Raji (cell line): ENCODE results near the gene NLGN1.

ENCODE experiments used
- POLR2A ChIP-seq: IDR thresholded peaks from 2 replicates; pipeline ENCODE4 v1.6.1; 2011; ENCODE audit warnings: low read depth, low read length, control low read depth; ENCODE audit not compliant: insufficient read depth

Gene NLGN1

GRCh38 chr3:173703771-173704170, 306.2 kb downstream of the NLGN1 start:
- TF ChIP-seq POLR2A: no peak

- no peak for TF ChIP-seq POLR2A
Observed at GRCh38 chr3:173706630-173707029, 309.1 kb downstream of the NLGN1 start.

GRCh38 chr3:173708191-173708590, 310.6 kb downstream of the NLGN1 start:
- TF ChIP-seq POLR2A: no peak

- no peak for TF ChIP-seq POLR2A
Observed at GRCh38 chr3:173709026-173709425, 311.5 kb downstream of the NLGN1 start.

GRCh38 chr3:173711619-173712018, 314.1 kb downstream of the NLGN1 start:
- TF ChIP-seq POLR2A: no peak

GRCh38 chr3:173719585-173719984, 322.0 kb downstream of the NLGN1 start:
- TF ChIP-seq POLR2A: no peak

- no peak for TF ChIP-seq POLR2A
Observed at GRCh38 chr3:173725507-173725906, 328.0 kb downstream of the NLGN1 start.

GRCh38 chr3:173730391-173730790, 332.8 kb downstream of the NLGN1 start:
- no peak for TF ChIP-seq POLR2A

GRCh38 chr3:173732237-173732636, 334.7 kb downstream of the NLGN1 start:
- TF ChIP-seq POLR2A: no peak

GRCh38 chr3:173733029-173733652, 335.6 kb downstream of the NLGN1 start:
- no peak for TF ChIP-seq POLR2A

- no peak for TF ChIP-seq POLR2A
Observed at GRCh38 chr3:173734473-173734872, 336.9 kb downstream of the NLGN1 start.

- no peak for TF ChIP-seq POLR2A
Observed at GRCh38 chr3:173734895-173735294, 337.4 kb downstream of the NLGN1 start.

GRCh38 chr3:173735841-173736240, 338.3 kb downstream of the NLGN1 start:
- no peak for TF ChIP-seq POLR2A

- no peak for TF ChIP-seq POLR2A
Observed at GRCh38 chr3:173737167-173737808, 339.7 kb downstream of the NLGN1 start.

GRCh38 chr3:173739726-173740125, 342.2 kb downstream of the NLGN1 start:
- no peak for TF ChIP-seq POLR2A

GRCh38 chr3:173742491-173742890, 344.9 kb downstream of the NLGN1 start:
- TF ChIP-seq POLR2A: no peak

- no peak for TF ChIP-seq POLR2A
Observed at GRCh38 chr3:173743111-173743510, 345.6 kb downstream of the NLGN1 start.
